ENCODE measurements around the gene KRT74. TPM values are rescaled to one million over a fixed set of nuclear protein-coding genes. Genes with fewer than 3 reads are reported as not detected.

Gene KRT74
- total and polyA plus RNA-seq, 9 of the 15 experiments (the other 6 are each of a cell fraction or from before 2014, with no cell fraction given): not detected

DNA sequence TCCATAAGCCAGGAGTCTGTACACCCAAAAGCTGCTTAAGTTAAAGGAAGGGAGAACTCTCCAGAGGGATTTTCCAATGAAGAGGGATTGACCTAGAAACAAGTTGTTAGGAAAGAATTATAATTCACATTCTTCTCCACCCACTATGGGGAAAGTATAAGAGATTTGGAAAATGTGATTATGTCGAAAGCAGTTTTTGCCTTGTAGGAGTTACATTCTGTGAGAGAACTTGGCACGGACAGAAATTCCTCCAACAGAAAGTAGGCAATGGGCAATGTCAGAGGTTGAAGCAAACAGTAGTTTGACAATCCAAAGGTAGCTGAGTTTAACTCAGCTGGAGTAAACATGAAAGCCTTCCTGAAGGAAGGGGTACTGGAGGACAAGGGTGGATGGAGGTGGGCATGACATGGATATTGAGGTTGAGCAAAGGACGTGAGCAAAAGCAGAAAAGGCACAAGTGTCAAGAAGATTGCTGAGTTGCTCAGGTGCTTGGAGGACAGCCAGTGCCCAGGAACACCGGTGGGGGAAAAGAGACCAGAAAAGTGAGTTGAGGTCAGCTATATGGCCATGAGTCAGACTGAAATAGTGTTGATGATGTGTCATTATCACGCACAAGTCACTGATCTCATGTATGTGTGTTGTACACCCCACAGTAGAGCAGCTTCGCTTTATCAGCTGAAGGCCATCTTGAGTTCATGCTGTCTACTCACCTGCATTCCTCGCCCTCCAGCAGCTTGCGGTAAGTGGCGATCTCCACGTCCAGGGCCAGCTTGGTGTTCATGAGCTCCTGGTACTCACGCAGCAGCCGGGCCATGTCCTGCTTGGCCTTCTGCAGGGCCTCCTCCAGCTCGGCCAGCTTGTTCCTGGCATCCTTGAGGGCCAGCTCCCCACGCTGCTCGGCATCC, 57.5 kb downstream of the KRT74 start:
- no peaks in the 10 kb centered on the region; the same call in 1 of the 2 replicates for H4K20me1 ChIP-seq (replicated peaks; ENCODE audit: control insufficient read depth, insufficient read depth, low read length)
- no peaks in the 10 kb centered on the region for H3K79me2 ChIP-seq (ENCODE audit: control insufficient read depth, insufficient read depth, low read length)
- no peaks in the 10 kb centered on the region for H3K36me3 ChIP-seq (ENCODE audit: control insufficient read depth, insufficient read depth, low read length)
- no peak overlapping the region for H2AFZ ChIP-seq (ENCODE audit: low read depth, low read length)
- no peaks in the 10 kb centered on the region for H3K9me3 ChIP-seq (replicated peaks; ENCODE audit: control insufficient read depth, insufficient read depth, low read depth, low read length)
- 0% methylated on average over 15 of the region's 15 CpGs for WGBS (ENCODE audit: insufficient coverage, low coverage, missing lambda C conversion rate)
- H3K9me1 ChIP-seq (ENCODE audit: control insufficient read depth, insufficient read depth, low read length): no peaks in the 10 kb centered on the region
- CTCF ChIA-PET (ENCODE audit: low intra/inter-chr PET ratio): no interaction called here
- in situ Hi-C loops (cut with MboI): no loop called here
- no peak for TF ChIP-seq ILK (tag; IDR thresholded peaks at IDR 0.05; ENCODE audit: borderline replicate concordance, low read depth)
- H3K4me2 ChIP-seq (ENCODE audit: insufficient read depth, low read length): no peak overlapping the region
- peaks cover 21 to 56% of the 10 kb centered on the region in 2 experiments; a peak in 4 of 5 replicates for H3K27me3 ChIP-seq (ENCODE audit: control insufficient read depth in 2 of 2, insufficient read depth in 2 of 2, low read length in 2 of 2)
- BruUV-seq (replicated peaks): no TSS peak
- DNase-seq (ENCODE audit: extremely low read depth in 1 of 4, low spot score in 3 of 4) (no peak), ATAC-seq (no peak), FAIRE-seq (no peak)
- intact Hi-C loops (cut with micrococcal nuclease): no loop called here
- H3K4me3 ChIP-seq: no peak overlapping the region
- H3K27ac ChIP-seq (ENCODE audit: extremely low read depth, low read depth, low read length): no peak overlapping the region
- POLR2A ChIA-PET: no interaction called here
- no peaks in the 10 kb centered on the region for H3K4me1 ChIP-seq (replicated peaks in 1 of 2; ENCODE audit: control insufficient read depth in 2 of 2, insufficient read depth in 2 of 2, low read length in 2 of 2)
- no peak overlapping the region for H3K9ac ChIP-seq (ENCODE audit: insufficient read depth in 1 of 2, low read depth in 2 of 2, low read length in 2 of 2)

Other genes starting within 250 kb of the KRT74 start
Only the 7 nearest of the 17 such genes appear.
- gene KRT6C, start 100.0 kb downstream of the KRT74 start, total RNA-seq (2014; rRNA removed): not detected in 2 replicates
- not detected in 2 replicates for gene KRT6C, start 100.0 kb downstream of the KRT74 start, total RNA-seq (2014; rRNA removed; fragmentation: Illumina TruSeq; extraction: Trizol)
- gene KRT6C, start 100.0 kb downstream of the KRT74 start, total RNA-seq (2015; rRNA removed; fragmentation: Illumina TruSeq; extraction: Trizol): not detected in 2 replicates
- gene KRT6C, start 100.0 kb downstream of the KRT74 start, total RNA-seq (2021): not detected in 2 replicates
- gene KRT6C, start 100.0 kb downstream of the KRT74 start, polyA plus RNA-seq (2011; rRNA removed): not detected in 2 replicates
- not detected in 2 replicates for gene KRT6C, start 100.0 kb downstream of the KRT74 start, polyA plus RNA-seq (2014; fragmentation: Illumina TruSeq; extraction: Trizol)
- gene KRT6C, start 100.0 kb downstream of the KRT74 start, polyA plus RNA-seq (2014; fragmentation: Nextera tagmentation; extraction: Ambion mirVana): not detected
- gene KRT6C, start 100.0 kb downstream of the KRT74 start, polyA plus RNA-seq (2014; rRNA removed): not detected in 2 replicates
- not detected in 2 replicates for gene KRT6A, start 80.6 kb downstream of the KRT74 start, total RNA-seq (2014; rRNA removed)
- gene KRT6A, start 80.6 kb downstream of the KRT74 start, total RNA-seq (2014; rRNA removed; fragmentation: Illumina TruSeq; extraction: Trizol): not detected in 2 replicates
- not detected in 2 replicates for gene KRT6A, start 80.6 kb downstream of the KRT74 start, total RNA-seq (2015; rRNA removed; fragmentation: Illumina TruSeq; extraction: Trizol)
- not detected in 2 replicates for gene KRT6A, start 80.6 kb downstream of the KRT74 start, total RNA-seq (2021)
- 0.26 TPM in 1 of 2 replicates, not detected in the other for gene KRT6A, start 80.6 kb downstream of the KRT74 start, polyA plus RNA-seq (2011; rRNA removed)
- gene KRT6A, start 80.6 kb downstream of the KRT74 start, polyA plus RNA-seq (2014; fragmentation: Illumina TruSeq; extraction: Trizol): not detected in 2 replicates
- not detected for gene KRT6A, start 80.6 kb downstream of the KRT74 start, polyA plus RNA-seq (2014; fragmentation: Nextera tagmentation; extraction: Ambion mirVana)
- gene KRT6A, start 80.6 kb downstream of the KRT74 start, polyA plus RNA-seq (2014; rRNA removed): not detected in 2 replicates
- not detected in 2 replicates for gene KRT5, start 53.4 kb downstream of the KRT74 start, total RNA-seq (2014; rRNA removed)
- gene KRT5, start 53.4 kb downstream of the KRT74 start, total RNA-seq (2014; rRNA removed; fragmentation: Illumina TruSeq; extraction: Trizol): not detected in 2 replicates
- not detected in 2 replicates for gene KRT5, start 53.4 kb downstream of the KRT74 start, total RNA-seq (2015; rRNA removed; fragmentation: Illumina TruSeq; extraction: Trizol)
- not detected in 2 replicates for gene KRT5, start 53.4 kb downstream of the KRT74 start, total RNA-seq (2021)
- gene KRT5, start 53.4 kb downstream of the KRT74 start, polyA plus RNA-seq (2011; rRNA removed): 0.12 and 0.32 TPM in 2 replicates
- gene KRT5, start 53.4 kb downstream of the KRT74 start, polyA plus RNA-seq (2014; fragmentation: Illumina TruSeq; extraction: Trizol): not detected in 2 replicates
- not detected for gene KRT5, start 53.4 kb downstream of the KRT74 start, polyA plus RNA-seq (2014; fragmentation: Nextera tagmentation; extraction: Ambion mirVana)
- not detected in 2 replicates for gene KRT5, start 53.4 kb downstream of the KRT74 start, polyA plus RNA-seq (2014; rRNA removed)
- gene KRT71, start 20.7 kb downstream of the KRT74 start, total RNA-seq (2014; rRNA removed): not detected in 2 replicates
- not detected in 2 replicates for gene KRT71, start 20.7 kb downstream of the KRT74 start, total RNA-seq (2014; rRNA removed; fragmentation: Illumina TruSeq; extraction: Trizol)
- gene KRT71, start 20.7 kb downstream of the KRT74 start, total RNA-seq (2015; rRNA removed; fragmentation: Illumina TruSeq; extraction: Trizol): not detected in 2 replicates
- not detected in 2 replicates for gene KRT71, start 20.7 kb downstream of the KRT74 start, total RNA-seq (2021)
- gene KRT71, start 20.7 kb downstream of the KRT74 start, polyA plus RNA-seq (2011; rRNA removed): not detected in 2 replicates
- not detected in 2 replicates for gene KRT71, start 20.7 kb downstream of the KRT74 start, polyA plus RNA-seq (2014; fragmentation: Illumina TruSeq; extraction: Trizol)
- not detected for gene KRT71, start 20.7 kb downstream of the KRT74 start, polyA plus RNA-seq (2014; fragmentation: Nextera tagmentation; extraction: Ambion mirVana)
- not detected in 2 replicates for gene KRT71, start 20.7 kb downstream of the KRT74 start, polyA plus RNA-seq (2014; rRNA removed)
- gene KRT72, start 27.6 kb upstream of the KRT74 start, total RNA-seq (2014; rRNA removed): not detected in 2 replicates
- gene KRT72, start 27.6 kb upstream of the KRT74 start, total RNA-seq (2014; rRNA removed; fragmentation: Illumina TruSeq; extraction: Trizol): not detected in 2 replicates
- not detected in 2 replicates for gene KRT72, start 27.6 kb upstream of the KRT74 start, total RNA-seq (2015; rRNA removed; fragmentation: Illumina TruSeq; extraction: Trizol)
- gene KRT72, start 27.6 kb upstream of the KRT74 start, total RNA-seq (2021): 0.09 TPM in 1 of 2 replicates, not detected in the other
- gene KRT72, start 27.6 kb upstream of the KRT74 start, polyA plus RNA-seq (2011; rRNA removed): not detected in 2 replicates
- gene KRT72, start 27.6 kb upstream of the KRT74 start, polyA plus RNA-seq (2014; fragmentation: Illumina TruSeq; extraction: Trizol): not detected in 2 replicates
- not detected for gene KRT72, start 27.6 kb upstream of the KRT74 start, polyA plus RNA-seq (2014; fragmentation: Nextera tagmentation; extraction: Ambion mirVana)
- gene KRT72, start 27.6 kb upstream of the KRT74 start, polyA plus RNA-seq (2014; rRNA removed): not detected in 2 replicates
- 0.14 TPM in 1 of 2 replicates, not detected in the other for gene KRT73, start 44.7 kb upstream of the KRT74 start, total RNA-seq (2014; rRNA removed)
- not detected in 2 replicates for gene KRT73, start 44.7 kb upstream of the KRT74 start, total RNA-seq (2014; rRNA removed; fragmentation: Illumina TruSeq; extraction: Trizol)
- gene KRT73, start 44.7 kb upstream of the KRT74 start, total RNA-seq (2015; rRNA removed; fragmentation: Illumina TruSeq; extraction: Trizol): 0.11 and 0.18 TPM in 2 replicates
- not detected in 2 replicates for gene KRT73, start 44.7 kb upstream of the KRT74 start, total RNA-seq (2021)
- gene KRT73, start 44.7 kb upstream of the KRT74 start, polyA plus RNA-seq (2011; rRNA removed): not detected in 2 replicates
- 0.09 TPM in 1 of 2 replicates, not detected in the other for gene KRT73, start 44.7 kb upstream of the KRT74 start, polyA plus RNA-seq (2014; fragmentation: Illumina TruSeq; extraction: Trizol)
- not detected for gene KRT73, start 44.7 kb upstream of the KRT74 start, polyA plus RNA-seq (2014; fragmentation: Nextera tagmentation; extraction: Ambion mirVana)
- 0.13 TPM in 1 of 2 replicates, not detected in the other for gene KRT73, start 44.7 kb upstream of the KRT74 start, polyA plus RNA-seq (2014; rRNA removed)
- 0.04 TPM in 1 of 2 replicates, not detected in the other for gene KRT2, start 78.4 kb upstream of the KRT74 start, total RNA-seq (2014; rRNA removed)
- 0.04 and 0.10 TPM in 2 replicates for gene KRT2, start 78.4 kb upstream of the KRT74 start, total RNA-seq (2014; rRNA removed; fragmentation: Illumina TruSeq; extraction: Trizol)
- gene KRT2, start 78.4 kb upstream of the KRT74 start, total RNA-seq (2015; rRNA removed; fragmentation: Illumina TruSeq; extraction: Trizol): 0.60 and 0.69 TPM in 2 replicates
- gene KRT2, start 78.4 kb upstream of the KRT74 start, total RNA-seq (2021): 0.11 TPM in 1 of 2 replicates, not detected in the other
- 0.03 and 0.04 TPM in 2 replicates for gene KRT2, start 78.4 kb upstream of the KRT74 start, polyA plus RNA-seq (2011; rRNA removed)
- gene KRT2, start 78.4 kb upstream of the KRT74 start, polyA plus RNA-seq (2014; fragmentation: Illumina TruSeq; extraction: Trizol): 0.06 TPM in 1 of 2 replicates, not detected in the other
- under 1 TPM; 0.07 to 0.10 TPM for gene KRT2, start 78.4 kb upstream of the KRT74 start, polyA plus RNA-seq (2014; fragmentation: Nextera tagmentation; extraction: Ambion mirVana)
- 0.17 TPM in 1 of 2 replicates, not detected in the other for gene KRT2, start 78.4 kb upstream of the KRT74 start, polyA plus RNA-seq (2014; rRNA removed)